Cerebellar cortex (tissue), 1 donor: Measurements from ENCODE around the gene ARHGEF4.

ENCODE experiments used
- DNase-seq: peaks from one replicate; pipeline ENCODE4 v3.0.0-alpha.2; 2015; ENCODE audit warnings: low spot score

The ARHGEF4 gene

DNA sequence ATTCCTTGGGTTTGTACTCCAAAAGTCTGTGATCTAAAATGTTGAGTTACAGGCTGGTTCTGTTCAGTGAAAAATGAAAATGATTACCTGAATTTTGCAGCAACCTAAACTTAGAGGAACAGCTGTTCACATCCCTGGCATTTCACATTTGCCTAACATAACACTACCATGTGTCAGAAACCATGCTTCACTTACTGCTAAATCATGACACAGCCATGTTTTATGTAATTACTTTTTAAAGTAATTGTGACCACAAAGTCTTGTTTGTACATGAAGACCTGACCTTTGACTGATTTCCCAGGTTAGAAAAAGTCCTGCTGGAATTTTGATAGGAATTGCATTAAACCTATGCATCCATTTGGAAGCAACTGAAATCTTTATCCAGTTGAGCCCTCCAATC is 177.4 kb downstream of the ARHGEF4 start:
- DNase-seq: no peak

DNA sequence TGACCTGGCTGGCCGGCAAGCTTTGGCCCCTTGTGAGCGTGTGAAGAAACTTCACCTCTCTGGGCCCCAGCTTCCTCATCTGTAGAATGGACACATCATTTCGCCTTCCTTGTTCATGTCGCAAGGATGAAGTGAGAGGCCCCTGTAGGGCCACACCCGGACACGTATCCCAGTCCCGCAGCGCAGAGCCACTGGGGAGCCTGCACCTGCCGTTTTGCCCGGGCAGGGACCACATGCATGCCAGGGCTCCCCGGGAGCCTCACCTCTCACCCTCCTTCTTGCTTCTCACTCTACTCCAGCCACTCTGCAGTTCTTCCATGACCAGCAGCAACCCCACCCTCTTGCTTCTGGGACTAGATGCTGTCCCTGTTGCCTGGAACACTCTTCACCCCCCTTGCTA is 179.1 kb downstream of the ARHGEF4 start:
- DNase-seq: no peak

DNA sequence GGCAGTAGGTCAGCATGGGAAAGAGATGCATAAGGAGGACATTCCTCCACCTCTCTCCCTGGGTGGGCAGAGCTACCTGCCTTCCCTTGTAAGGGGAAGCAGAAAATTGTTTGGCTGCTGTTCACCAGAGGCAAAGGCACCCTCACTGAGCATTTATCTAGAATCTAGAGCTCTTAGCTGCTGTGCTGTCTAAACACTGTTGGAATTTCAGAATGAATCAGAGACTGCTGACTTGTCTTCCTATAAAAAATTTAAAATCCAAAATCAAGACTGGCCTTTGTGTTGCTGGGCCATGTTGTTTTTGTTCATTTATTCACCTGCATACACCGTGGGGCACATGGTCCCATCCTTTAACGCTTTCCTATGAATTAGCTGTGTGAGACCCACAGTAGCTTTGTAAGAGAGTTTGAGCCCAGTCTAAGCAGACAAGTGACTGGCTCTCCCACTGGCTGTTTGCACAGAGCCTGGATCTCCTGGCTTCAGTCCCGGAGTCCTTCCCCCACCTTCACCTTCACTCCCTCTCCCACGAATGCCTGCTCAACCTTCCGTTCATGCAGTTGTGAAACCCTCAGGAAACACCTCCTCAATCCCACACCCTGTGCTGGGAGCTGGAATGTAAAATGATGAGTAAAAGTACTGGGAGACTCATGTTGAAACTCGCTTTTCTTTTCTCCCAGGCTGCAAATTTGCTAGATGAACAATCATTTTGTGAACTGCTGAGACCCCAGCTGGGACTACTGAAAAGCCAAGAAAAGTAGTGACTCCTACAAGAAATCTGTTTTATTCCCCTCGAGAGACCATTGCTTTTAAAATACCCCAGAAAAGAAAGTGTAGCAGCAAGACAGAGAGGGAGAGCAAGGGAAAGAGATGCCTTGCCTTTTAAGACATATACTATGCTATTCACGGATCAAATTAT is 180.4 kb downstream of the ARHGEF4 start:
- no peak for DNase-seq

DNA sequence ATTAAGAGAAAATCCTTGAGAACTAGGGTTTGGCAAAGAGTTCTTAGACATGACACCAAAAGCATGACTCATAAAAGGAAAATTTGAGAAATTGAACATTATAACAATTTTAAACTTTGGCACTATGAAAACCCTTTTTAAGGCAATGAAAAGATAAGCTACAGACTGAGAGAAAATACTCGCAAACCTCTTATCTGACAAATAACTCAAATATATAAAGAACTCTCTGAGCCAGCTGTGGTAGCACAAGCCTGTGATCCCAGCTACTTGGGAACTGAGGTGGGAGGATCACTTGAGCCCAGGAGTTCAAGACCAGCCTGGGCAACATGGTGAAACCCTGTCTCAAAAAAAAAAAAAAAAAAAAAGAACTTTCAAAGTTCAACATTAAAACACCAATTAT is 186.0 kb downstream of the ARHGEF4 start:
- no peak for DNase-seq

DNA sequence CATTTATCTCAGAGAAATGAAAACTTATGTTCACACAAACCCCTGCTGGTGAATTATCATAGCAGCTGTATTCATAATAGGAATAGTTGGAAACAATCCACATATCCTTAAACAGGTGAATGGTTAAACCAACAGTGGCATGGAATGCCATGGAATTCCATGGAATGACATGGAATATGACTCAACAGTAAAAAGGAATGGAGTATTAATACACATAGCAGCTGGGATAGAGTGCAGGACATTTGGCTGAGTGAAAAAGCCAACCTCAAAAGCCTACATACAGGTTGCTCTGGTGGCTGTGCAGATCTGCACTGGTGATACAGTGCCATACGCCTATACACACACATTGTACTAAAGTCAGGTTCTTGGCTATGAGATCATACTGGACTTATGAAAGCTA is 187.0 kb downstream of the ARHGEF4 start:
- no peak for DNase-seq

DNA sequence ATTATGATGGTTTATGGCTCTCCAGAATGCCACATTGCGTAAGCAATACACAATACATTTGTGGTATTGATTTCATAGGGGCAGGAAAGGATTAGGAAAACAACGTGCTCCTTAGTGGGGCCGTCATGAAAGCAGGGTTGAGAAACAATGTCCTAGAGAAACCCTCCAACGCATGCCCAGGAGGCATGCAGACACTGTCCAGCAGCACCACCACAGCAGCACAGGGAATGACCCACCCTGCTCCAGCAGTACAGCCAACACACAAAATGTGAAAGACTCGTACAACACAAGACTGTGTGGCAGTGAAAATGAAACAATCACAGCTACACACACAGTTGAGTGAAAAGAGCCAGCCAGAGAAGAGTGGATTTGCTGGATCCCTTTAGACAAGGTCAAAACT is 190.2 kb downstream of the ARHGEF4 start:
- no peak for DNase-seq

DNA sequence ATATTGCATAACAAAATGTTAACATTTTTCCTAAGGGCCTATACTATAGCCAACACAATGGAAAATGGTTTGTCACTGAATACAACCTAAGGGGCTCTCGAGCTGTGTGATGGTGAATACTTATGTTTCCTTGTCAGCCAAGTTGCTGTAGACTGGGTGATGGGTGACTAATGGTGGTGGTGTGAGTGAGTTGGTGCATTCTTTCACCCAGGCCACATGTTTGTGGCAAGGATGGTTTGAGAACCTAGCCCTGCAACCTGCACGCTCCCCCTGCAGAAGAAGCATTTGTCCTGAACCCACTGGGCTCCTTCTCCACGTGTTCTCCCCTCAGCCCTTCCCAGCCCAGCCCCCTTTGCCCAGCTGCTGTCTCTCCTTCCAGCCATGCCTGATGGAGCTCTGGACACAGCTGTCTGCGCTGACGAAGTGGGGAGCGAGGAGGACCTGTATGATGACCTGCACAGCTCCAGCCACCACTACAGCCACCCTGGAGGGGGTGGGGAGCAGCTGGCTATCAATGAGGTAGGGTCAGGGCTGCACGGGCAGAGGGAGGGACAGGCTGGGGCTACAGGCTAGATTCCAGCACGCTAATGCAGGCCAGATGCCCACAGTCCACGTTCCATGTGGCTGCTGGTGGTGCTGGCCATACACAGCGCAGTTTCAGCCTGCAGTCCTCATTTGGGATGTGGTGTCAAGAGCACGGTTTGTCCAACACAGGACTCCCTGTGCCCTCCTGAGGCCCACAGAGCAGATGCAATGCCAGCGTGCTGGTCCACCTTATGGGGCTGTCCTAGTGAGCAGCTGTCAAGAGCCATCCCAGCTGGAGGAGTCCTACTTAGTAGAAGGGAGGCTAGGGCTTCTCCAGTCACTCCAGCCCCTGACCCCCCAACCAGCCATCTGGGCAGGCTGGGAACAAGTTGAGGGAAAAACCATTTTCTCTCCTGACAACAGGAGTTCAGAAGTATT is 191.1 kb downstream of the ARHGEF4 start:
- DNase-seq: no peak

GRCh38 chr2:131029812-131030211 is 193.1 kb downstream of the ARHGEF4 start:
- no peak for DNase-seq

GRCh38 chr2:131030478-131030971 is 193.8 kb downstream of the ARHGEF4 start:
- peak; percentile 38 for DNase-seq

DNA sequence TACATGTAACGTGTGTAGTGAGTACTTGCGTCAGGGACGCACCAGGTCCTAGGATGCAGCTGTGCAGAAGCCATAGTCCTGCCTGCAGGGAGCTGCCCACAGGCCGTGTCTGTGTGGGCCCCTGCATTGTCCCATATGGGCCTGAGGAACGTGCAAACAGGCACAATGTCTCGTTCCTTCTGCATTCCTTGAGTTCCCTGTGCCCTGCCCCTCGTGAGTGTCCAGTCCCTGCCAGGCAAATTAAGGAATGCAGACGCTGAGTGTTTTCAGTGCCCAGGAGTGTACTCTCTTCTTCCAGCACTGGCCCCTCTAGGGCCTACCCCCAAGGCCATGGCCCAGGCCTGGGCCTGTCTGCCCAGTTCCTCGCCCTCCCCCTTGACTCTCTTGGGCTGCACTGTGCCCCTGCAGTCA is 194.7 kb downstream of the ARHGEF4 start:
- DNase-seq: no peak

GRCh38 chr2:131031875-131032274 is 195.2 kb downstream of the ARHGEF4 start:
- no peak for DNase-seq

DNA sequence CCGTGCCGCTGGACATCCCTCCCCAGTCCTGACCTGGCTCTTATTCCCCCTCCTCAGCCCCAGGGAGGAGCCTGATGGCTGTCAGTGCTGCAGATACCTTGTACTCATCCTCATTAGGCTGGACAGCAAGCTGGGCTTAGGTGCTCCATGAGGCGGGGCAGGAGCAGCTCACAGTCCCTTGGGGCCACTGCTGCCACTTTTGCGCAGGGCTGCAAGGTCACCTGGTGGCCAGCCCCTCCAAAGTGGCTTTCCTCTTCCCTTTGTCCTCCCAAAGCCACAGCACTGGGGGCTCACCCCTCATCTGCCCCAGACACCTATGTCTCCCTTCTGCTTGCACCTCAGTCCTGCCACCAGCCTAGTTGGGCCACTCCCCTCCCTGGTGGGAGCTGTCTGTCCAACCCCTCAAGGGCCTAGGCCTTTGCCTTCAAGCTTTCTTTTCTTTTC is 195.7 kb downstream of the ARHGEF4 start:
- DNase-seq: no peak

GRCh38 chr2:131033786-131034121 is 197.0 kb downstream of the ARHGEF4 start:
- no peak for DNase-seq

- no peak for DNase-seq
These were observed 197.7 kb downstream of the ARHGEF4 start for GRCh38 chr2:131034122-131035051.

- no peak for DNase-seq
These were observed 198.6 kb downstream of the ARHGEF4 start for GRCh38 chr2:131035112-131035825.

DNA sequence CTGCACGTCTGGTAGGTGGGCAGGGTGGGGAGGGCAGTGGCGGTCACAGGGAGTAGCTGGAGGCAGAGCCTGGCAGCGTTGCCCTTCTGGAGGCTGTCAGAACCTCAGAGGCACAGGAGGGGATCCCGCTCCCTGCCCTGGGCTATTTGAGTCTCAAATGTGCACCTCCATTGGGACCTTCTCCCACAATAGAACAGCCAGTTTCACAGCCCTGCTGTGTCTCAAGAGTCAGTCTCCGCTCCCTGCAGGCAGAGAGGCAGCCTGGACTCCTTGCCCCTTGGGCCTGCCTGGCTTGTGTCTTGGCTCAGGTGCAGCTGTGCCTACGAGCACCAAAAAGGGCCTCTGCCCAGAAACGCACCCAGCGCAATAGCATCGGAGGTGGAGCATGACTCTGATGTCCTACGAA is 199.1 kb downstream of the ARHGEF4 start:
- no peak for DNase-seq

DNA sequence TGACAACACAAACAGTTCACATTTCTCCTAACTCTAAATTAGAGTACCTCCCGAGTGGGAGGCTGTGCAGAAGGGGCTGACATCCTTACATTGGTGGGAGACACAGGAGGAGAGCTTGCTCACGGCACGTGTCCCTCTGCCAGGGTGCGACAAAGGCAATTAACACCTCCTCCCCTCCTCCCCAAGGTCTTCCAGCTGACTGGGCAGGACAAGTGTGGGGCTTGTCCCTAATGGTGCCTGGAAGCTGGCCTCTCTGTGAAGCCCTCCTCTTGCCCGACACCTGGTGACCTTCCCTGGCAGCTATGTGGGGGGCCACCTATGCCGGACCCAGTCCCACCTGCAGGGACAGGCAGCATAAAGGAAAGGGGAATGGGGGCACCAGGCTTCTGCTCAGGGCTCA is 199.6 kb downstream of the ARHGEF4 start:
- DNase-seq: no peak

GRCh38 chr2:131036696-131037397 is 200.1 kb downstream of the ARHGEF4 start:
- no peak for DNase-seq

- no peak for DNase-seq
These were observed 200.9 kb downstream of the ARHGEF4 start for GRCh38 chr2:131037398-131038257.
